ENCODE data around the gene SENP2. TPM values are rescaled to one million over a fixed set of nuclear protein-coding genes. Genes with fewer than 3 reads are reported as not detected.
A peak's percentile ranks its signal among the peaks of the same experiment; 100 is the strongest.

The SENP2 gene
- total and polyA plus RNA-seq, 9 of the 15 experiments (the other 6 are each of a cell fraction or from before 2014, with no cell fraction given) = 11.8 to 67.1 (median 41.1) TPM

- 0 out of 2 replicates have a peak, but pooled peaks have one; percentile 15 for TF ChIP-seq EP400 (IDR thresholded peaks at IDR 0.05)
- peak; percentile 50 for TF ChIP-seq ATF7 (IDR thresholded peaks at IDR 0.05)
- TF ChIP-seq MAFK (IDR thresholded peaks at IDR 0.05; ENCODE audit: low read length) = 0 out of 2 replicates have a peak, but pooled peaks have one; percentile 26
- 0 out of 4 replicates have a peak, but pooled peaks of 1 of the 2 experiments have one; percentile 6 for TF ChIP-seq TRIM24 (IDR thresholded peaks at IDR 0.05)
Measured at GRCh38 chr3:185552358-185552877, 33.7 kb upstream of the SENP2 start, which contains the start of gene LIPH (continued).

- ATAC-seq = peak; percentile 65
- intact Hi-C loops (cut with micrococcal nuclease) = loop anchor here (5.0 kb wide), 1 partner anchor 203 kb away; no protein-coding TSS in a partner anchor
- TF ChIP-seq ZNF217 (CRISPR knock-in tag; IDR thresholded peaks at IDR 0.05) (no peak), ARHGAP35 (IDR thresholded peaks at IDR 0.05; ENCODE audit: partially characterized antibody) (no peak), WHSC1 (IDR thresholded peaks at IDR 0.05; ENCODE audit: low read length) (no peak), BCOR (IDR thresholded peaks at IDR 0.05) (peak; percentile 83; the same call in 1 of the 2 replicates), RBM34 (IDR thresholded peaks at IDR 0.05; ENCODE audit: borderline replicate concordance, insufficient read depth, low read length) (no peak), SMAD3 (CRISPR knock-in tag; conservative IDR thresholded peaks at IDR 0.05) (no peak), ZNF124 (CRISPR knock-in tag; IDR thresholded peaks at IDR 0.05) (no peak), MTA3 (IDR thresholded peaks at IDR 0.05; ENCODE audit: borderline replicate concordance) (0 out of 2 replicates have a peak, but pooled peaks have one; percentile 38), FOXP1 (CRISPR knock-in tag; IDR thresholded peaks at IDR 0.05) (no peak), ZFPM2 (CRISPR knock-in tag; IDR thresholded peaks at IDR 0.05) (no peak), CTCFL (IDR thresholded peaks at IDR 0.05; ENCODE audit: borderline replicate concordance, insufficient read depth, low read depth, low read length, poor library complexity, severe bottlenecking) (no peak), NONO (IDR thresholded peaks at IDR 0.05; ENCODE audit: low read depth in 2 of 2, low read length in 1 of 2) (no peak), SAP30 (IDR thresholded peaks at IDR 0.05; ENCODE audit: borderline replicate concordance, insufficient read depth, low read depth, low read length, poor library complexity, severe bottlenecking) (no peak)
- TF ChIP-seq, protein P1, sequence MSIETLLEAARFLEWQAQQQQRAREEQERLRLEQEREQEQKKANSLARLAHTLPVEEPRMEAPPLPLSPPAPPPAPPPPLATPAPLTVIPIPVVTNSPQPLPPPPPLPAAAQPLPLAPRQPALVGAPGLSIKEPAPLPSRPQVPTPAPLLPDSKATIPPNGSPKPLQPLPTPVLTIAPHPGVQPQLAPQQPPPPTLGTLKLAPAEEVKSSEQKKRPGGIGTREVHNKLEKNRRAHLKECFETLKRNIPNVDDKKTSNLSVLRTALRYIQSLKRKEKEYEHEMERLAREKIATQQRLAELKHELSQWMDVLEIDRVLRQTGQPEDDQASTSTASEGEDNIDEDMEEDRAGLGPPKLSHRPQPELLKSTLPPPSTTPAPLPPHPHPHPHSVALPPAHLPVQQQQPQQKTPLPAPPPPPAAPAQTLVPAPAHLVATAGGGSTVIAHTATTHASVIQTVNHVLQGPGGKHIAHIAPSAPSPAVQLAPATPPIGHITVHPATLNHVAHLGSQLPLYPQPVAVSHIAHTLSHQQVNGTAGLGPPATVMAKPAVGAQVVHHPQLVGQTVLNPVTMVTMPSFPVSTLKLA (conservative IDR thresholded peaks at IDR 0.05) = peak in 1 of 2 experiments; percentile 29; a peak in 1 of 4 replicates
Measured at GRCh38 chr3:185555101-185555501, 31.0 kb upstream of the SENP2 start.

More at GRCh38 chr3:185555101-185555501, 31.0 kb upstream of the SENP2 start:
- H3K27me3 ChIP-seq (ENCODE audit: control insufficient read depth in 2 of 2, insufficient read depth in 2 of 2, low read length in 2 of 2) = no peaks in the 10 kb centered on the region
- no peak overlapping the region for H3K27ac ChIP-seq (ENCODE audit: extremely low read depth, low read depth, low read length)
- FAIRE-seq (peak; percentile 77), DNase-seq (ENCODE audit: extremely low read depth in 1 of 4, low spot score in 3 of 4) (peak in 2 of 4 experiments; percentile 41 to 77)
- no peaks in the 10 kb centered on the region for H3K79me2 ChIP-seq (ENCODE audit: control insufficient read depth, insufficient read depth, low read length)
- 3% methylated on average over 4 of the region's 4 CpGs for WGBS (ENCODE audit: insufficient coverage, low coverage, missing lambda C conversion rate)
- no peaks in the 10 kb centered on the region for H3K9me1 ChIP-seq (ENCODE audit: control insufficient read depth, insufficient read depth, low read length)
- peak overlapping the region; percentile 9; the same call in 1 of the 2 replicates for H3K4me2 ChIP-seq (ENCODE audit: insufficient read depth, low read length)
- ChIA-PET POLR2A (no interaction called here), CTCF (ENCODE audit: low intra/inter-chr PET ratio) (no interaction called here)
- no peaks in the 10 kb centered on the region for H4K20me1 ChIP-seq (replicated peaks; ENCODE audit: control insufficient read depth, insufficient read depth, low read length)
- H3K9me3 ChIP-seq (replicated peaks; ENCODE audit: control insufficient read depth, insufficient read depth, low read depth, low read length) = 0 out of 2 replicates have a peak, but pooled peaks cover 2% of the 10 kb centered on the region
- BruUV-seq (replicated peaks) = no TSS peak
- H3K4me3 ChIP-seq = no peak overlapping the region
- H3K36me3 ChIP-seq (ENCODE audit: control insufficient read depth, insufficient read depth, low read length) = no peaks in the 10 kb centered on the region
- no peak overlapping the region for H3K9ac ChIP-seq (ENCODE audit: insufficient read depth in 1 of 2, low read depth in 2 of 2, low read length in 2 of 2)
- in situ Hi-C loops (cut with MboI) = no loop called here
- H3K4me1 ChIP-seq (replicated peaks in 1 of 2; ENCODE audit: control insufficient read depth in 2 of 2, insufficient read depth in 2 of 2, low read length in 2 of 2) = peaks cover 14 to 18% of the 10 kb centered on the region in 2 experiments; a peak in 3 of 5 replicates
- 0 out of 2 replicates have a peak overlapping the region, but pooled peaks have one; percentile 0 for H2AFZ ChIP-seq (ENCODE audit: low read depth, low read length)
